ENCODE measurements around the gene MAPRE2. TPM values are rescaled to one million over a fixed set of nuclear protein-coding genes. Genes with fewer than 3 reads are reported as not detected.

Gene MAPRE2
- total RNA-seq, 2 donors from 2014 or later: 16.1 to 17.2 TPM

DNA sequence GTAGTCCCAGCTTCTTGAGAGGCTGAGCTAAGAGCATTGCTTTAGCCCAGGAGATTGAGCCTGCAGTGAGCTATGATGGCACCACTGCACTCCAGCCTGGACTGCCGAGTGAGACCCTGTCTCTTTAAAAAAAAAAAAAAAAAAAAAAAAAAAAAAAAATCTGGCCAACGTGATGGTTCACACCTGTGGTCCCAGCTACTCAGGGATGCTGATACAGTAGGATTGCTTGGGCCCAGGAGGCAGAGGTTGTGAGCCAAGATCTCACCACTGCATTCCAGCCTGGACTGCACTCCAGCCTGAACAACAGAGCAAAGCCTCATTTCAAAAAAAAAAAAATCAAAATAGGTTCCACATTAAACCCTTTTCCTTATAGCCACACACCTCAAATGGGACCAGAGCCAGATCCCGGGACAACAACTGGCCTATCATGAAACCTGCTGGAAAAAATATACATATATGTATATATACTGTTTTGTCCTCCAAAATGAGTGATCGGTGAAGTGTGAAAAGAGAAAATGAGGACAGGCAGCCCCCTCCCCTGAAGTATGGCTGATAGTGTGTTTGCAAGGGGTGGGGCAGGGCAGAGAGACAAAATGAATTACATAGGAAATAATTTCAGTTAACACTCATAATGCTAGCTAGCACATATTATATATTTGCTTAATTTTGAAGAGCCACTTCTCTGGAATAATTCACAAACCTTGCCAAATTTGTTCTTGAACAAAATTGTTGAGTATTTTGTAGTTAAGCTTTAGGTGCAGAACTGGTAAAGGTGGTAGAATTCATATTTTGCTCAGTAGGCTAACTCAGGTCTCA is 22.9 kb downstream of the MAPRE2 start:
- intact Hi-C loops (cut with DNase I): no loop called here
- H3K27me3 ChIP-seq (replicated peaks; ENCODE audit: insufficient read depth): no peaks in the 10 kb centered on the region
- H3K4me1 ChIP-seq (replicated peaks): no peaks in the 10 kb centered on the region
- H3K27ac ChIP-seq: no peak overlapping the region
- WGBS: 68% methylated on average over 4 of the region's 4 CpGs
- no peak overlapping the region for H3K4me3 ChIP-seq
- no peaks in the 10 kb centered on the region for H3K9me3 ChIP-seq
- DNase-seq (ENCODE audit: low spot score): no peak
- TF ChIP-seq POLR2A (IDR thresholded peaks at IDR 0.05): no peak
- no peak for TF ChIP-seq POLR2AphosphoS5 (IDR thresholded peaks at IDR 0.05)
- TF ChIP-seq, protein P1, sequence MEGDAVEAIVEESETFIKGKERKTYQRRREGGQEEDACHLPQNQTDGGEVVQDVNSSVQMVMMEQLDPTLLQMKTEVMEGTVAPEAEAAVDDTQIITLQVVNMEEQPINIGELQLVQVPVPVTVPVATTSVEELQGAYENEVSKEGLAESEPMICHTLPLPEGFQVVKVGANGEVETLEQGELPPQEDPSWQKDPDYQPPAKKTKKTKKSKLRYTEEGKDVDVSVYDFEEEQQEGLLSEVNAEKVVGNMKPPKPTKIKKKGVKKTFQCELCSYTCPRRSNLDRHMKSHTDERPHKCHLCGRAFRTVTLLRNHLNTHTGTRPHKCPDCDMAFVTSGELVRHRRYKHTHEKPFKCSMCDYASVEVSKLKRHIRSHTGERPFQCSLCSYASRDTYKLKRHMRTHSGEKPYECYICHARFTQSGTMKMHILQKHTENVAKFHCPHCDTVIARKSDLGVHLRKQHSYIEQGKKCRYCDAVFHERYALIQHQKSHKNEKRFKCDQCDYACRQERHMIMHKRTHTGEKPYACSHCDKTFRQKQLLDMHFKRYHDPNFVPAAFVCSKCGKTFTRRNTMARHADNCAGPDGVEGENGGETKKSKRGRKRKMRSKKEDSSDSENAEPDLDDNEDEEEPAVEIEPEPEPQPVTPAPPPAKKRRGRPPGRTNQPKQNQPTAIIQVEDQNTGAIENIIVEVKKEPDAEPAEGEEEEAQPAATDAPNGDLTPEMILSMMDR (IDR thresholded peaks at IDR 0.05): no peak
- no peaks in the 10 kb centered on the region for H3K36me3 ChIP-seq

DNA sequence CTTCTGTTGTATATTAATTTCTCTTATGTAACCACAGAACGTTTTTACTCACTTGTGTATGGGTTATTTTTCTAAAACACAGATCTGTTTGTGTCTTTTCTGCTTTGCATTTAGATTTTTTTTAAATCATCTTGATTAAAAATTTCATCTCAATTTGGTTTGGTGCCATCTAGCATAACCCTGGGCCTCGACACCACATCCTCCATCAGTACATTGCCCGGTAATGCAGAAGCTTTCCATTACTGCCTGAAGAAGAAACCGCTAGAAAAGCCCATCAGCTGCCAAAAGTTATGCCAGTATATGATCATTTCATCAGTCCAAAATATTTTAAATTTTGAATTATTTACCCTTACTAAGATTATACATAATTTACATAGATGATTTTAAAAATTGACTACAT is 26.2 kb downstream of the MAPRE2 start:
- 83% methylated on average over 4 of the region's 4 CpGs for WGBS
- no peak for DNase-seq (ENCODE audit: low spot score)
- Histone ChIP-seq H3K4me3 (no peak overlapping the region), H3K9me3 (no peaks in the 10 kb centered on the region), H3K4me1 (replicated peaks) (no peaks in the 10 kb centered on the region), H3K36me3 (no peaks in the 10 kb centered on the region), H3K27me3 (replicated peaks; ENCODE audit: insufficient read depth) (no peaks in the 10 kb centered on the region), H3K27ac (no peak overlapping the region)
- intact Hi-C loops (cut with DNase I): no loop called here
- TF ChIP-seq, protein P1 (IDR thresholded peaks at IDR 0.05): no peak
- TF ChIP-seq POLR2A (IDR thresholded peaks at IDR 0.05) (no peak), POLR2AphosphoS5 (IDR thresholded peaks at IDR 0.05) (no peak)

DNA sequence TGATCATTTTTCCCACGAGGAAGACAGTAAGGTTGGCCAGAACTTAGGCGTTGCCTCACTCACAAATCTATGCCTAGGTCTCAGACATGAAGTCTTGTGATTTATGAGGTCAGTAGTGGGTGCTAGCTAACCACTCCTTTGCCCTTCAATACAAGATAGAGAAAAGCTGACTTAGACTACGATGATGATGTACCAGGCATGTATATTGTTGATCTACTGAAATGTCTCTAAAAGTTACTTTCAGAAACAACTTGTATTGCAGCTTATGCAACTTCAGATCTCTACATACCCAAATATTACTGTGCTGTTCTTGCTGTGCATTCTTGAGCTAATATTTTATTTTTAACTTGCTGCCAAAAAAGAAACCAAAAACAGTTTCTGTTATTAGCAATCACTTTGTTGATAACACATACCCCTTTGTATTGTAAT is 30.6 kb downstream of the MAPRE2 start:
- intact Hi-C loops (cut with DNase I): no loop called here
- no peaks in the 10 kb centered on the region for H3K4me1 ChIP-seq (replicated peaks)
- TF ChIP-seq POLR2AphosphoS5 (IDR thresholded peaks at IDR 0.05): no peak
- TF ChIP-seq POLR2A (IDR thresholded peaks at IDR 0.05): no peak
- TF ChIP-seq, protein P1 (IDR thresholded peaks at IDR 0.05): no peak
- no peaks in the 10 kb centered on the region for H3K9me3 ChIP-seq
- H3K36me3 ChIP-seq: no peaks in the 10 kb centered on the region
- H3K4me3 ChIP-seq: no peak overlapping the region
- DNase-seq (ENCODE audit: low spot score): no peak
- WGBS: 35% methylated on average over 3 of the region's 3 CpGs
- H3K27me3 ChIP-seq (replicated peaks; ENCODE audit: insufficient read depth): no peaks in the 10 kb centered on the region
- no peak overlapping the region for H3K27ac ChIP-seq

DNA sequence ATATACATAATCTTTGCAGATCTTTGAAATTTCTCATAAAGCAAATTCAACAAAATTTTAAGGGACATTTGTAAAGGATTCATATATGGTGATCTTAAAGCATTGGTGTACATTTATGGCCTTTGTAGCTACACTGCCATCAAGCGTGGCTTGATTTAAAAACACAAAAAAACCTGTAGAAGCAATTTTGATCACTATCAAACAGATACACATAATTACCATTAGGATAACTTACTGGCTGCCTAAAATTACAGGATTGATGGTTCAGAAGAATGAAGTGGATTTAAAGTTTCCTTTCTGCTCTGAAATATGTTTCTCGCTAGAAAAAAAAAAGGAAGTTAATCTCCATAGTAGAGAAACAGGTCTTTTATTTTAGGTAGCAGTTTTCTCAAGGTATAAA is 31.4 kb downstream of the MAPRE2 start:
- 79% methylated on average over 2 of the region's 2 CpGs for WGBS
- DNase-seq (ENCODE audit: low spot score): no peak
- Histone ChIP-seq H3K4me3 (no peak overlapping the region), H3K27me3 (replicated peaks; ENCODE audit: insufficient read depth) (no peaks in the 10 kb centered on the region), H3K9me3 (no peaks in the 10 kb centered on the region), H3K36me3 (no peaks in the 10 kb centered on the region), H3K4me1 (replicated peaks) (no peaks in the 10 kb centered on the region), H3K27ac (no peak overlapping the region)
- intact Hi-C loops (cut with DNase I): no loop called here
- TF ChIP-seq POLR2AphosphoS5 (IDR thresholded peaks at IDR 0.05) (no peak), POLR2A (IDR thresholded peaks at IDR 0.05) (no peak)
- TF ChIP-seq, protein P1 (IDR thresholded peaks at IDR 0.05): no peak
